Stimulated activated CD4-positive, alpha-beta T cell treated with anti-CD3 and anti-CD28 coated beads, Interleukin-4, amount 100 ng/mL, for 1 hour (primary cell): ENCODE measurements around the gene GLDC.

Experiments
- DNase-seq: peaks from one replicate; pipeline ENCODE4 v3.0.0-alpha.2; 2020

Gene GLDC

DNA sequence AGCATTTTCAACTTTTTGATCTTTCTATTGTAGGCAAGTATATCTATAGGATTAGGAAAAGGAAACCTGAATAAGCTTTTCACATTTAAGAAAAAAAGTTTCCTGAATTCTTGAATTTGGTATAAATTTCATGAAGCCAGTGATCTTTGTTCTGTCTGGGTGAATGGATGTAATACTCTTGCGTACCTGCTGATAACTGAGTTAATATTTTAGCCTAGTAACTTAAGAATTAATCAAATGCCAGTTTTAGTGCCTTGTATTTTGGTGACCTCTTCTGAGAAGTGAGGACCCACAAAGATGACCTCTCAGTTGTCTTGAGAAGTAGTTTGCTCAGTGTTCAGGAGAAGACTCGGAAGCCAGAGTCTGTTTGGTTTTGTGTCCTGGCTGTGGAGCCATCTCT is 154.7 kb downstream of the GLDC start:
- DNase-seq, result no peak

DNA sequence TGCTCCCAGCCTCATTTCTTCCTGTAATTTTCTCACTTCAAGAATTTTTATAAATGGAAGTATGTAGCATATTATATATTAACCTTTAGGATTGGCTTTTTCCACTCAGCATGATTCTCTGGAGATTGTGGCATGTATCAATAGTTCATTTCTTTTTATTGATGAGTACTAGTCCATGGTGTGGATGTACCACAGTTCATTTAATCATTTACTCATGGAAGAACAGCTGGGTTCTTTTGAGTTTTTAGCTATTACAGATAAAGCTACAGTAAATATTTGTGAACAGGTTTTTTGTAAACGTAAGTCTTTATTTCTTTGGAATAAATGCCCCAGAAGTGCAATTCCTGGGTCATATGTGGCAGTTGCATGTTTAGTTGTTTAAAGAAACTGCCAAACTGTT is 156.4 kb downstream of the GLDC start:
- DNase-seq, result no peak

DNA sequence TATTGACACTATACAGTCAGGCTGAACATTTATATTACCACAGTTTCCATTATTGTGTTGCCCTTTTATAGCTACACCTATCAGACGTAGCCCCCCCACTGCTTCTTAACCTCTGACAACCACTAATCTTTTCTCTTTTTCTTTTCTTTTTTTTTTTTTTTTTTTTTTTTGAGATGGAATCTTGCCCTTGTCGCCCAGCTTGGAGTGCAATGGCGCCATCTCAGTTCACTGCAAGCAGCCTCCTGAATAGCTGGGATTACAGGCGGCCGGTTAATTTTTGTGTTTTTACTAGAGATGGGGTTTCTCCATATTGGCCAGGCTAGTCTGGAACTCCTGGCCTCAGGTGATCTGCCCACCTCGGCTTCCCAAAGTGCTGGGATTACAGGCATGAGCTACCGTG is 157.1 kb downstream of the GLDC start:
- DNase-seq, result no peak

DNA sequence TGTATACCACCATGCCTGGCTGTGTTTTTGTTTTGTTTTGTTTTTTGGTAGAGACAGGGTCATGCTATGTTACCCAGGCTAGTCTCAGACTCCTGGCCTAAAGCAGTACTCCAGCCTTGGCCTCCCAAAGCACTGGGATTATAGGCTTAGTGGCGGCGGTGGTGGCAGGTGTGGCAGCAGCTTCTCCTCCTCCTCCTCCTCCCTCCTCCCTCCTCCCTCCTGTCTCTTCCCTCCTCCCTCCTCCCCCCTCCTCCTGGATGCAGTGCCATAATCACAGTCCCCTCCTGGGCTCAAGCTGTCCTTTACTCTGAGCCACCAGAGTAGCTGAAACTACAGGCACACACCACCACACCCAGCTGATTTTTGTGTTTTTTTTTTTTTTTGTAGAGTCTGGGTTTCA is 161.3 kb downstream of the GLDC start:
- DNase-seq, result no peak
